HepG2 (cell line): ENCODE measurements around the gene CLDN5. TPM values are rescaled to one million over a fixed set of nuclear protein-coding genes. Genes with fewer than 3 reads are reported as not detected.
A peak's percentile ranks its signal among the peaks of the same experiment; 100 is the strongest.

Experiments used
- CHD4 ChIP-seq: fragments of 200-600 bp; sonication (generic); IDR thresholded peaks from 2 replicates; pipeline ENCODE4 v1.7.0; 2017; ENCODE audit warnings: mild to moderate bottlenecking, low read length, borderline replicate concordance
- GTF3A ChIP-seq: sonication (generic); formaldehyde crosslinking; conservative IDR thresholded peaks from 2 replicates; pipeline ENCODE4 v1.4.0; 2020; ENCODE audit warnings: mild to moderate bottlenecking, missing genetic modification reagents
- KDM5B ChIP-seq: sonication (generic); formaldehyde crosslinking; IDR thresholded peaks from 2 replicates; pipeline ENCODE4 v1.4.0; 2020; ENCODE audit warnings: missing genetic modification reagents, mild to moderate bottlenecking, borderline replicate concordance
- NAIF1 ChIP-seq: sonication (generic); formaldehyde crosslinking; IDR thresholded peaks from 2 replicates; pipeline ENCODE4 v1.5.0; 2020; ENCODE audit warnings: mild to moderate bottlenecking, missing genetic modification reagents, borderline replicate concordance
- NR2F6 ChIP-seq, 2 experiments: IDR thresholded peaks; 2 replicates each; pipeline ENCODE4 v1.6.1; 2016; ENCODE audit warnings: antibody characterized with exemption in 1 of 2, mild to moderate bottlenecking in 1 of 2
- RFX1 ChIP-seq: fragments of 450-650 bp; IDR thresholded peaks from 2 replicates; pipeline ENCODE4 v1.6.1; 2017
- SNAI1 ChIP-seq: sonication (generic); formaldehyde crosslinking; IDR thresholded peaks from 2 replicates; pipeline ENCODE4 v1.5.0; 2020; ENCODE audit warnings: mild to moderate bottlenecking, missing genetic modification reagents, borderline replicate concordance
- WIZ ChIP-seq: sonication (generic); formaldehyde crosslinking; IDR thresholded peaks from 2 replicates; pipeline ENCODE4 v1.5.1; 2020; ENCODE audit warnings: mild to moderate bottlenecking, missing genetic modification reagents
- ZBTB1 ChIP-seq: sonication (generic); formaldehyde crosslinking; IDR thresholded peaks from 2 replicates; pipeline ENCODE4 v1.4.0; 2020; ENCODE audit warnings: missing genetic modification reagents, borderline replicate concordance
- ZNF230 ChIP-seq: sonication (generic); formaldehyde crosslinking; IDR thresholded peaks from 2 replicates; pipeline ENCODE4 v1.4.0; 2020; ENCODE audit warnings: mild to moderate bottlenecking, missing genetic modification reagents
- ZNF441 ChIP-seq: sonication (generic); formaldehyde crosslinking; IDR thresholded peaks from 2 replicates; pipeline ENCODE4 v1.7.0; 2021; ENCODE audit warnings: missing genetic modification reagents, borderline replicate concordance
- ZNF446 ChIP-seq: sonication (generic); formaldehyde crosslinking; IDR thresholded peaks from 2 replicates; pipeline ENCODE4 v1.5.0; 2020; ENCODE audit warnings: mild to moderate bottlenecking, missing genetic modification reagents
- ZNF597 ChIP-seq: sonication (generic); formaldehyde crosslinking; IDR thresholded peaks from 2 replicates; pipeline ENCODE4 v1.5.0; 2020; ENCODE audit warnings: missing genetic modification reagents
- ZNF724P ChIP-seq: sonication (generic); formaldehyde crosslinking; IDR thresholded peaks from 2 replicates; pipeline ENCODE4 v1.8.0; 2022; ENCODE audit warnings: missing genetic modification reagents, borderline replicate concordance
- ZNF792 ChIP-seq: IDR thresholded peaks from 2 replicates; pipeline ENCODE4 v1.6.1; 2016
- polyA plus RNA-seq, 8 experiments: library from polyadenylated mRNA; depleted of rRNA in 3 of 8; stranded (reverse) in 7 of 8; unstranded in 1 of 8; fragments of >200 nt; fragmentation: Illumina TruSeq in 4 of 8; extraction: Trizol in 4 of 8; gene quantifications; 2 replicates each; pipeline versions ENCODE4 v1.2.1 to v1.2.3, GENCODE V29; 2011 to 2016; ENCODE audit warnings: low read depth in 4 of 8, missing spikeins in 1 of 8, mixed read lengths in 1 of 8; ENCODE audit not compliant: insufficient read depth in 1 of 8
- total RNA-seq, 5 experiments: library from RNA; depleted of rRNA; stranded (reverse); fragments of >200 nt; fragmentation: Illumina TruSeq; extraction: Trizol; gene quantifications; 2 replicates each; pipeline ENCODE4 v1.2.3, GENCODE V29; 2016; ENCODE audit warnings: low read depth in 1 of 5
- TF ChIP-seq, protein P1 (sequence below): sonication (generic); formaldehyde crosslinking; IDR thresholded peaks from 2 replicates; pipeline ENCODE4 v1.4.0; 2020; ENCODE audit warnings: missing genetic modification reagents
- TF ChIP-seq, protein P2 (sequence below): sonication (generic); formaldehyde crosslinking; IDR thresholded peaks from 2 replicates; pipeline ENCODE4 v1.5.1; 2020; ENCODE audit warnings: mild to moderate bottlenecking, missing genetic modification reagents
- TF ChIP-seq, protein P3 (sequence below), 2 experiments: sonication (generic) in 1 of 2; formaldehyde crosslinking in 1 of 2; IDR thresholded peaks; 2 replicates each; pipeline versions ENCODE4 v1.6.1 to v1.9.0; 2014 to 2022; ENCODE audit warnings: antibody characterized with exemption in 1 of 2, borderline replicate concordance in 1 of 2, inconsistent platforms in 1 of 2, low read depth in 1 of 2, missing genetic modification reagents in 1 of 2

The CLDN5 gene
- total and polyA plus RNA-seq, 2 of the 13 experiments (the other 11 are each of a cell fraction or from before 2014, with no cell fraction given): not detected

DNA sequence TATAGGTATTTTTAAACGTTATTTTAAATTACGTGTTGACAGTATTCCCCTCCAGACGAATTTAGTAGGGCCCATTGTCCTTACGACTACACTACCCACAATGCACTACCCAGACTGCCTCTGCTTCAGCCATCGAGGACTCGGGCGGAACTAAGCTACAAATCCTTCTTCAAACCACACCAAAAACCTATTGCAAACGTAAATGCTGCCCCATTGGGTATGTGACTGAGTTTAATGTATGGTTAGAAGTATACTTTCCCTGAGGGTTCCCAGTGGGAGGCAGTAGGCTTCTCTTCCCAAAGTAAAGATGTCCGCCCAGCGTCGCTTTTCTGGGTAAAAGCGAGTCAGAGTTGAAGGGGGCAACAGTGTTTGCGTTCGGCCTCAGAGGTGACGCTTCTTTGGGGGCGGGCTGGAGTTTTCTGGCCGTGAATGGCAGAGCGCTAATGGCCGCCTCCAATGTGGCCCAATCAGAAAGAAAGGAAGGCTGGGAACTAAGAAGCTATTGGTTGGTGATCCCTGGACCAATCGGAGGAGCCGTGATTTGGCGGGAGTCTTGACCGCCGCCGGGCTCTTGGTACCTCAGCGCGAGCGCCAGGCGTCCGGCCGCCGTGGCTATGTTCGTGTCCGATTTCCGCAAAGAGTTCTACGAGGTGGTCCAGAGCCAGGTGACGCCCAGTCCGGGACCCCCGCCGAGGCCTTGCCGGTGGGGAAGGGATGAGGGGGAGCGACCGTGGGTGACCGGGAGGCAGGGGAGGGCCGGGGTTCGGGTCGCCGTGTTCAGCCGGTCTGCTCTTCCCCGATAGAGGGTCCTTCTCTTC lies 44.6 kb downstream of the CLDN5 start, which contains the start of gene CDC45 (continued):
- TF ChIP-seq ZNF597 (CRISPR knock-in tag) (no peak), GTF3A (CRISPR knock-in tag) (no peak), NAIF1 (CRISPR knock-in tag) (no peak), NR2F6 (IDR thresholded peaks at IDR 0.05) (peak; percentile 47; the same call in 1 of the 2 replicates), NR2F6 (CRISPR knock-in tag; IDR thresholded peaks at IDR 0.05) (0 out of 2 replicates have a peak, but pooled peaks have one; percentile 12), KDM5B (CRISPR knock-in tag) (0 out of 2 replicates have a peak, but pooled peaks have one; percentile 55), RFX1 (no peak), WIZ (CRISPR knock-in tag) (no peak), CHD4 (no peak), ZBTB1 (no peak), ZNF724P (CRISPR knock-in tag) (0 out of 2 replicates have a peak, but pooled peaks have one; percentile 33), ZNF792 (no peak), ZNF446 (CRISPR knock-in tag) (no peak), SNAI1 (CRISPR knock-in tag) (no peak), ZNF230 (CRISPR knock-in tag) (no peak), ZNF441 (CRISPR knock-in tag) (no peak)
- TF ChIP-seq, protein P1, sequence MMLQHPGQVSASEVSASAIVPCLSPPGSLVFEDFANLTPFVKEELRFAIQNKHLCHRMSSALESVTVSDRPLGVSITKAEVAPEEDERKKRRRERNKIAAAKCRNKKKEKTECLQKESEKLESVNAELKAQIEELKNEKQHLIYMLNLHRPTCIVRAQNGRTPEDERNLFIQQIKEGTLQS (CRISPR knock-in tag): no peak
- TF ChIP-seq, protein P2, sequence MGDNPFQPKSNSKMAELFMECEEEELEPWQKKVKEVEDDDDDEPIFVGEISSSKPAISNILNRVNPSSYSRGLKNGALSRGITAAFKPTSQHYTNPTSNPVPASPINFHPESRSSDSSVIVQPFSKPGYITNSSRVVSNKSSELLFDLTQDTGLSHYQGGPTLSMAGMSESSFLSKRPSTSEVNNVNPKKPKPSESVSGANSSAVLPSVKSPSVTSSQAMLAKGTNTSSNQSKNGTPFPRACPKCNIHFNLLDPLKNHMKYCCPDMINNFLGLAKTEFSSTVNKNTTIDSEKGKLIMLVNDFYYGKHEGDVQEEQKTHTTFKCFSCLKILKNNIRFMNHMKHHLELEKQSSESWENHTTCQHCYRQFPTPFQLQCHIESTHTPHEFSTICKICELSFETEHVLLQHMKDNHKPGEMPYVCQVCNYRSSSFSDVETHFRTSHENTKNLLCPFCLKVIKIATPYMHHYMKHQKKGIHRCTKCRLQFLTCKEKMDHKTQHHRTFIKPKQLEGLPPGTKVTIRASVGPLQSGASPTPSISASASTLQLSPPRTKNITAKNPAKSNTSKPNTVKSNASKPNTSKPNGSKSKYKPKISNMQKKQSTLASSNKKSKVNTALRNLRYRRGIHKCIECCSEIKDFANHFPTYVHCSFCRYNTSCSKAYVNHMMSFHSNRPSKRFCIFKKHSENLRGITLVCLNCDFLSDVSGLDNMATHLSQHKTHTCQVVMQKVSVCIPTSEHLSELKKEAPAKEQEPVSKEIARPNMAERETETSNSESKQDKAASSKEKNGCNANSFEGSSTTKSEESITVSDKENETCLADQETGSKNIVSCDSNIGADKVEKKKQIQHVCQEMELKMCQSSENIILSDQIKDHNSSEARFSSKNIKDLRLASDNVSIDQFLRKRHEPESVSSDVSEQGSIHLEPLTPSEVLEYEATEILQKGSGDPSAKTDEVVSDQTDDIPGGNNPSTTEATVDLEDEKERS (CRISPR knock-in tag): no peak
- TF ChIP-seq, protein P3, sequence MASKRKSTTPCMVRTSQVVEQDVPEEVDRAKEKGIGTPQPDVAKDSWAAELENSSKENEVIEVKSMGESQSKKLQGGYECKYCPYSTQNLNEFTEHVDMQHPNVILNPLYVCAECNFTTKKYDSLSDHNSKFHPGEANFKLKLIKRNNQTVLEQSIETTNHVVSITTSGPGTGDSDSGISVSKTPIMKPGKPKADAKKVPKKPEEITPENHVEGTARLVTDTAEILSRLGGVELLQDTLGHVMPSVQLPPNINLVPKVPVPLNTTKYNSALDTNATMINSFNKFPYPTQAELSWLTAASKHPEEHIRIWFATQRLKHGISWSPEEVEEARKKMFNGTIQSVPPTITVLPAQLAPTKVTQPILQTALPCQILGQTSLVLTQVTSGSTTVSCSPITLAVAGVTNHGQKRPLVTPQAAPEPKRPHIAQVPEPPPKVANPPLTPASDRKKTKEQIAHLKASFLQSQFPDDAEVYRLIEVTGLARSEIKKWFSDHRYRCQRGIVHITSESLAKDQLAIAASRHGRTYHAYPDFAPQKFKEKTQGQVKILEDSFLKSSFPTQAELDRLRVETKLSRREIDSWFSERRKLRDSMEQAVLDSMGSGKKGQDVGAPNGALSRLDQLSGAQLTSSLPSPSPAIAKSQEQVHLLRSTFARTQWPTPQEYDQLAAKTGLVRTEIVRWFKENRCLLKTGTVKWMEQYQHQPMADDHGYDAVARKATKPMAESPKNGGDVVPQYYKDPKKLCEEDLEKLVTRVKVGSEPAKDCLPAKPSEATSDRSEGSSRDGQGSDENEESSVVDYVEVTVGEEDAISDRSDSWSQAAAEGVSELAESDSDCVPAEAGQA (IDR thresholded peaks at IDR 0.05; ENCODE audit: low read depth): peak; percentile 99
- TF ChIP-seq, protein P3 (CRISPR knock-in tag; IDR thresholded peaks at IDR 0.05; ENCODE audit: borderline replicate concordance): no peak
